GM19240 (cell line): ENCODE measurements around the gene NSMF.
A peak's percentile ranks its signal among the peaks of the same experiment; 100 is the strongest.
"Not testable (repeated sequence)": the region's sequence is repeated elsewhere in the genome, so short reads cannot be mapped to it uniquely, and the experiment has no call there.

Experiments used
- DNase-seq: peaks from one replicate; pipeline ENCODE4 v3.0.0; 2011; ENCODE audit warnings: low spot score; ENCODE audit not compliant: insufficient read length

Gene NSMF

DNA sequence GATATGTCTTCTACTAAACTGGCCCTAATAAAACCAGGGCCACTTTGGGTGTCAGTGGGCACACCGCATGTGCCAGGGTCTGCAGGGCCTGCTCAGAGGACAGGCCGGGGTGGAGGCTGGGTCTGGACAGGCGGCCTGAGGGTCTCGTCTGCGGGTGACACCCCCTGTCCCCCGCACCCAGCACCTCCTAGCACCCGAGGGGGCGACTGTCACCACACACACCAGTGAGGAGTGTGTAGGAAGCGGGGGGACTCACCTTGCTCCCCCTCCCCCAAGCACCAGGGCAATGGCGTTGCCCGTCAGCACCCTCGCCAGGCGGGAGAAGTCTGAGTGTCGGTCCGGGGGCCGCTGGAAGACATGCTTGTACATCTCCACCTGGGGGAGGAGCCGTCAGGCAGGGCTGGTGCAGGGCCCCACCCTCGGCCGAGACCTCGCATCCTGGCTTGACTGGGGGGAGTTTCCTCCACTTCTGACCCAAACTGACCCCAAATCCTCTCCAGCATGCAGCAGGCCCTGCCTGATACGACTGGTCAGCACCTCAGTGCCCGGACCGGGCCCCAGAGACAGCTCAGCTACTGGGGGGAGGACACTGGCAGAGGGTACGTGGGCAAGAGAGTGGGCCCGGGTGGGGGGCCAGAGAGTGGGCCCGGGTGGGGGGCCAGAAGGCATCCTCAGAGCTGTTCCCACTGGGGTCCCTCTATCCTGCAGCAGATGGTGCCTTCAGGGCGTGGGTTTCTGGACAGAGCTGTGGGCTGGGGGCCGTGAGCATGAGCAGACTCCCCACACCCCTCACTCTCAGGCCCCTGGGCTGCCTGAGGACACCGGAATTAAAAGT, 18.9 kb upstream of the NSMF start:
- no peak for DNase-seq

DNA sequence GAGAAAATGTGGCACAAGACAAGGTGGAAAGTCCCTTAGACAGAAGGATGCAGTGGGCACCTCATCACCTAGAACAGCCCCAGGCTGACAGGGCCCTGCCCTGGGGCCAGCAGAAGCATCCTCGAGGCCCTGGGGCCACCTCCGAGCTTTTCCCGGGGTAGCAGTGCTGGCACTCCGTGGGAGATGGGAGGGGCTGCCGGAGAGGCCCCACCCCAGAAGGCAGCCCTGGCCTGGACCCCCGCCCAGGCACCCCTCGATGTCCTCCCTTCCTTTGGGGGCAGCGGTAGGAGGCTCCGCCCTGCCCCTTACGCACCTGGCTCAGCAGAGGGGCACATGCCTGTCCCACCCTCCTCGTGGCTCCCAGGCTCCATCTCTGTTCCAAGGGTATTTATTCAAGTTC, 17.7 kb upstream of the NSMF start:
- DNase-seq, result no peak

DNA sequence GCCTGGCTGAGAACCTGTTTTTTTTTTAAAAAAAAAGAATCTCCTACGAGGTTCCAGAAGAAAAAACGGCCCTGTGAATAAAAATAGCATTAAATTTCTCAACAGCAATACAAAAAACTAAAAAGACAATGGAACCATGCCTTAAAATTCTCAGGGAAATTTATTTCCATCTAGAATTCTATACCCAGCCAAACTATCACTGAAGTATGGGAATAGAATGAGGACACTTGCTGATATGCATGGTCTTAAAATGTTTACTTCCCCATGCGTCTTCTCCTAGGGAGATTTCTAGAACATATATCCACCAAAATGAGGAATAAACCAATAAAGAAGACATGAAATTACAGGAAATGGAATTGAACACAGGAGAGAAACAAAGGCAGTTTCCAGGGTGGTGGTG, 16.5 kb upstream of the NSMF start:
- no peak for DNase-seq

DNA sequence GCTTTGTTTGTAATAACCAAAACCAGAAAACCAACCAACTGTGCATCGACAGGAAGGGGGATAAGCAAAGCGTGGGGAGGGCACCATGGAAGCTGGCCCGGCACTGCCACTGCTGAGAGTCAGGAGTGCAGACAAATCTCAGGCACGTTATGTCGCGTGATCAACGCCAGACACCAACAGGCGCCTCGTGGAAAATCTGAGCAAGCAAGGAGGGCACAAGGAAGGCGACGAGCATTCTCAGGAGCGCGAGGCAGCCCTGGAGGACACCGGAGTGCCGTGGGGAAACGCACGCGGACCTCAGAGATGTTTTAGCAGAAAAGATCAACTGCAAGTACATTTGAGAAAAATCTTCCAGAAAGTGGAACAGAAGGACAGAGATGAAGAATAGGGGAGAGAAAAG, 15.1 kb upstream of the NSMF start:
- DNase-seq, result no peak

DNA sequence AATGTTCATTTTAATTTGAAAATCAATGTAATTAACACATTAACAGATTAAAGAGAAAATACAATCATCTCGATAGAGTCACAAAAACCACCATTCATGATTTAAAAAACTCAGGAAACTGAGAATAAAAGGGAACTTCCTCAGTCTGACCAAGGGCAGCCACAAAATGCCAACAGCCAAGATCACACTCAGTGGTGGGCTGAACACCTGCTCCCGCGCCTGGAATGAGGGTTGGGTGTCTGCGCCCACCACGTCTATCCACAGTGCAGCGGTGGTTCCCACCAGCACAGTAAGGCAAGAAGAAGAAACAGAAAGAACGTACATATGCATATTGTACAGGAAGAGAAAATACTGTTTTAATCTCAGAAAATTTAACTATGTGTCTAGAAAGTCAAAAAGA, 11.7 kb upstream of the NSMF start:
- no peak for DNase-seq

DNA sequence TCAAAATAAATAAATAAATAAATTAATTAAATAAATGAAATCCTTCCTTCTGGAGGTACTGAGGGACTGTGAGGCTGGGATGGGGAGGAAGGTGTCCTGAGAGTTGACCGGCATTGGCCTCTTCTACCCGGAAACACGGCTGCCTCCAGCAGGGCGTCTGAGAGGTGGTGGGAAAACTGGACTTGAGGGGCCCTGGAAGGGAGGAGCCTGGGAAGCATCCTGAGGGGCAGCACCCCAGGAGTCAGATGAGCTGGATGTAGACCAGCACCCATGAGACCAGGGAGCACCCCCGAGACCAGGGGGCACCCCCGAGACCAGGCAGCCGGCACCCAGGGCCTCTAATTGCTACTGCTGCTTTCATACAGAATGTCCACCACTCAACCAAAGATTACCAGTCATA, 8.8 kb upstream of the NSMF start:
- DNase-seq, result no peak

DNA sequence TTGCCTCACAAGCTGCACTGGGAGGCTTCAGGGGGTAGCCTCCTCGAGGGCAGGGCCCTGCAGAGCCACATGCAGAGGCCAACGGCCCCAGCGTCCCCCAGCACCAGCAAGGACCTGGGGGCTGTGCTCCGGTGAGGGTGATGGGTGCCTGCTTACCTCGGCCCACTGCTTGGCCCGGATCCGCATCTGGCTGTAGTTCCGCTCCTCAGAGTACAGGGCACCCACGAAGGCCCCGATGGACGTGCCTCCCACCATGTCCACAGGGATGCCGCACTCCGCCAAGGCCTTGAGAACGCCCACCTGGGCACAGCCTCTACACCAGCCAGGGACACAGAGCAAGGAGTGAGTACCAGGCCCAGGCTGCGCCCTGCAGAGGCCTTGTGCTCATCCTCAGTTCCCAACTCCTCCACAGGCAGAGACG, 8.0 kb upstream of the NSMF start:
- no peak for DNase-seq

DNA sequence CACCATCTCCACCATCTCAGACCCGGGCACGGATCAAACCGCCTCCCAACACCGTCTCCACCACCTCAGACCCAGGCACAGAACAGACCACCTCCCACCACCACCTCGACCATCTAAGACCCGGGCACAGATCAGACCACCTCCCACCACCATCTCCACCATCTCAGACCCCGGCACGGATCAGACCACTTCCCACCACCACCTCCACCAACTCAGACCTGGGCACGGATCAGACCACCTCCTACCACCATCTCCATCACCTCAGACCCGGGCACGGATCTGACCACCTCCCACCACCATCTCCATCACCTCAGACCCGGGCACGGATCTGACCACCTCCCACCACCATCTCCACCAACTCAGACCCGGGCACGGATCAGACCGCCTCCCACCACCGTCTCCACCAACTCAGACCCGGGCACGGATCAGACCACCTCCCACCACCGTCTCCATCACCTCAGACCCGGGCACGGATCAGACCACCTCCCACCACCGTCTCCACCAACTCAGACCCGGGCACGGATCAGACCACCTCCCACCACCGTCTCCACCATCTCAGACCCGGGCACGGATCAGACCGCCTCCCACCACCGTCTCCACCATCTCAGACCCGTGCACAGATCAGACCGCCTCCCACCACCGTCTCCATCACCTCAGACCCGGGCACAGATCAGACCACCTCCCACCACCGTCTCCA, 7.4 kb upstream of the NSMF start:
- not testable (repeated sequence) for DNase-seq

DNA sequence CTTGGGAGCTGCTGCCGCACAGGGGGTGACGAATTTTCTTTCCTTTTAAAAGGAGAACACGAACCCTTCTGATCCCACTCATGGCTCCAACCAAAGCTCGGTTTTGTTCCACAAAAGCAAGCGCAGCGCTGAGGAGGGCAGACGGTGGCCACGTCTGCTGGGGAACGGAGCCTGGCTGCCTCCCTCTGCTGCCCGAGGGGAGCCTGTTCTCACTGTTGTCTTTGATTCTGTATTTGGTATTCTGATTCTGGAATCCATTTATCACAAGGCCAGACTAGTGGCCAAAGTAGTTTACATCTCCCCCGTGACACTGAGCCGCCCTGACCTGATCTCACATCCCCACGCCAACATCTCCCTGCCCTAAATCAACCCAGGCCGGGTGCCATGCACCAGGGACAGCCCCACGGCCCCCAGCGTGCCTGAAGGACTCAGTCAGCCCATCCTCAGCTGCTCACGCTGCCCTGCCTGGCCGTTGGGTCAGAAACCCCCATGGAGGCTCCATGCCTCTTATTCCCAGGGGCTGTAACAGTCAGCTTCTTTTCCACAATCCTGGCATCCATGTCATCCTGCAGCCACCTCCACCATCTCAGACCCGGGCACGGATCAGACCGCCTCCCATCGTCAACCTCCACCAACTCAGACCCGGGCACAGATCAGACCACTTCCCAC, 6.7 kb upstream of the NSMF start:
- no peak for DNase-seq

DNA sequence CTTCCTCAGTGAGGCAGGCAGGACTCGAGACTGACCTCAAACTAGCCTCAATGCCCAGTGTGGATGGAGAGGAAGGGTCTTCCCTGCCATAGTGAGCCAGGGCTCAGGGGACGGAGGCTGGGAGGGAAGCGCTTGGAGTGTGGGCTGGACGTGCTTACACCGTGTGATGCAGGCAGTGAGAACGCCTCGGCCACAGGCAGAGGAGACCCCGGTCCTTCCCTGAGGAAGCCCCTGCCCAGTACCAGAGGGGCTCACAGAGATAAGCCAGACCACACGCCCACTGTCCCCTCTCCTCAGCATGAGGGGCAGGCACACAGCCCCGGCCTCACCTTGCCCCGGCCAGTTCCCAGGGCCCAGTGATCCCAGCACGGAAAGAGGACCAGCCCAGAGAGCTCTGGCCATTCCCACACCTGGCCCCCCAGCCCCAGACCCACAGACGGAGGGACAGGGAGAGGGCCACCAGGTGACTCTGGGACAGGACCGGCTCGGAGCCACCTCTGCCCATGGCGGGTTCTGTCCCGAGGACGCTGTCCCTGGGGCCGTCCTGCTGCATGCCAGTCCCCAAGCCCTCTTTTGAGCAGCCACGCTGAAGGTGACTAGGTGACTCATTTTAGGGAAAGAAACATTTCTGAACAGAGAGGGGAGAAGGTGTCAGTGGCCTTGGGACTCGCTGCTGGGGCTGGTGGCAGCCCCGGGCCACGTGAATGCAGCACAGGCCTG, 6.0 kb upstream of the NSMF start:
- DNase-seq, result no peak

DNA sequence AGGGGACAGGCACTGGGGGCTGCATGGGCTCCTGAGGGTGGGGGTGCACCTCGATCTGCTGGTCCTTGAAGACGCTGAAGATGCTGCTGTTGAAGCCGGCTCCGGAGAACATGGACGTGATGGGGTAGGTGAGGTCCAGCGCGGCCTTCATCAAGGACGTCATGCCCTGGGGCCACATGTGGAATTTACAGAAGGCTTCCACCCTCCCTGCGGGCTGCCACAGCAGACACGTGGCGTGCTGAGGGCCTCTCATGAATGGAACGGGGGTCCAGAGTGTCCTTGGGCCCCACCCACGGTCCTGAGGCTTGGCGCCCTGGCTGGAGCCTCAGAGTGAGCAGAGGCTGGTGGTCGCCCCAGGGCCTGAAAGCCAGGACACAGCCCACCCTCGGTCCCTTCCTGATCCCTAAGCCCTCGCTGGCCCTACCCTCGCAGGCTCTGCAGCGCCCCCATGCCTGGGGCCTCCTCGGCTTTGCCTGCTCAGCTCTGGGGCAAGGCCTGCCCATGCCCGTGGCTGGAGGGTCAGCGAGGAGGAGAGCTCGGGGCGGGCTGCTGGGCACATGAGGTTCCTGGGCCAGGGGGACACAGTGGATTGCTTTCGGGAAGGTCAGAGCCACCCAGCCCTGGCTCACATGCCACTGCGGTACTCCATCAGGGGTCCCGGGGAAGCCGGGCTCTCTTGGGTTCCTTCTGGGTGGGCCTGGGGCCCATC, 5.3 kb upstream of the NSMF start:
- DNase-seq, result no peak

DNA sequence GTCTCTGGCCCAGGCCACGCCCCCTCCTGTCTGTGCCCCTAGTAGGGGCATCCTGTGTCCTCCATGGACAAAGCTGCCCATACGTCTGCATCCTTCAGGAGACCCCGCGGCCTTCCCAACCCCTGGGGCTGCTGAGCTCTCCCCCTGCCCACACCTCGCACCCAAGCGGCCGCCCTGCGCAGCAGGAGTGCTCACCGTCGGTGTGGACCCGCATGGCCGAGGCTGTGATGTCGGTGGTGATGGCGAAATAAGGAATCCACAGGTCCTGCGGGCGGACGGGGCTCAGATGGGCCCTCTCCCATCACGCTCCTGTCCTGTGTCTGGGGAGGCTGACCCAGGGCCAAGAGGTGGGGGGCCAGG, 4.8 kb upstream of the NSMF start:
- no peak for DNase-seq

DNA sequence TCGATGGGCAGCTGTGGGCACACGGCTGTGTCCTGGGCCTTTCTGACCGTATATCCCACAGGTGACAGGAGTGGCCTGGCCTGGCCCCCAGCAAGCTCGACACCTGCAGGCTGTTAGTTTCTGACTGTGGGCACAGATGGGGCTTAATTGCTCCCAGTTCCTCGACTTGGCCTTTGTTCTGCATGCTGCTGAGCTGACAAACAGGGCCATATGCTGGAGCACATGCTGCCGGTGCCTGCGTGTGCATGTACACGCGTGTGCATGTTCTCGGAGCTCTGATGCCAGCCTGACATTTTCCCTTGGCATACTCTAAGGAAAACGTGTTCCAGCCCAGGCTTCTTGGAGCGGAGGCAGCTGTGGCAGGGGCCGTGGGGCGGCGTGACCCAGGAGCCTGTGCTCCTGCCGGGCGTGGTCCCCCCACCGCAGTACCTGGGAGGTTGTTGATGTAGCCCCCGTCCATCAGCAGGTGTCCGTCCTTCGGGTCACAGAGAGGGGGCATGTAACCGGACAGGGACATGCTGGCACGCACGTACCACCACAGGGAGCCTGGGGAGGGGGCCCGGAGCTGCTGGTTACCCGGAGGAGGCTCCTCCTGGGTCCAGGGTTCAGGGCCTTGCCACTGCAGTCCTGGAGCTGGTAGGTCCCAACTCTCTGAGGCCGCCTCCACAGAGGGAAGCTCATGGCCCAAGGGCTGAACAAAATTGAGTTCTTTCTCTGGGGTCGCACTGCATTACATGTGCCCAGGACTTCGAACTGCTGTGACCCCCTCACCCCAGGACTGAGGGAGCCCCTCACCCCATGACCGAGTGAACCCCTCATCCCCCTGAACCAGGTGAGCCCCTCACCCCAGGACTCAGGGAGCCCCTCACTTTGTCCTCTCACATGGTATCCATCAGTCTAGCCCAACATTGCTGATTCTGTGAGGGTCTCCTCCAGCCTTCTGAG, 4.1 kb upstream of the NSMF start:
- DNase-seq, result no peak

DNA sequence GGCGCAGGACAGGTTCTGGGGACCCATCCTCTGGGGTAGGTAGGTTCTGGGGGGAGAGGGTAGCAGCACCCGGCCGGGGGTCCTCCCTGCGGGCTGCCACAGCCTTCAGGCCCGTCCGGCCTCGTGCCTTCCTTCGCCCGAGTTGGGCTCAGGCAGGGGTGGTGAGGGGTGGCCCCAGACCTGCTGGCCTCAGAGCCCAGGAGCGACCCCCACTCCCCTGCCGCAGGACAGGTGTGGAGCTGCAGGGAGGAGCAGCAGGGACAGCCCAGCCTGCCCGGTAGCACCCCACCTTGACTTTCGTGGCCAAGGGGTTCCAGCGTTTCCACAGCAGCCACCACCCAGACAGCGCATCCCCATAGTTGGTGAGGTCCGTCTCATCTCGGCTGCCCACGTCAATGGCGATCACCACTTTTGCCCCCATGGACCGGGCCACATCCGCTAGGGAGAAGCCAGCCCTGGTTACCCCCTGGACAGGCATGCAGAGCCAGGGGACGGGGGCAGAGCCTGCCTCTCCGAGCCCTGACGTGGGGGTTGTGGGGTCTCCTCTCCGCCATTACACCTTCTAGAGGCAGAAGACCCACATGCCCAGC, 3.4 kb upstream of the NSMF start:
- DNase-seq, result no peak

DNA sequence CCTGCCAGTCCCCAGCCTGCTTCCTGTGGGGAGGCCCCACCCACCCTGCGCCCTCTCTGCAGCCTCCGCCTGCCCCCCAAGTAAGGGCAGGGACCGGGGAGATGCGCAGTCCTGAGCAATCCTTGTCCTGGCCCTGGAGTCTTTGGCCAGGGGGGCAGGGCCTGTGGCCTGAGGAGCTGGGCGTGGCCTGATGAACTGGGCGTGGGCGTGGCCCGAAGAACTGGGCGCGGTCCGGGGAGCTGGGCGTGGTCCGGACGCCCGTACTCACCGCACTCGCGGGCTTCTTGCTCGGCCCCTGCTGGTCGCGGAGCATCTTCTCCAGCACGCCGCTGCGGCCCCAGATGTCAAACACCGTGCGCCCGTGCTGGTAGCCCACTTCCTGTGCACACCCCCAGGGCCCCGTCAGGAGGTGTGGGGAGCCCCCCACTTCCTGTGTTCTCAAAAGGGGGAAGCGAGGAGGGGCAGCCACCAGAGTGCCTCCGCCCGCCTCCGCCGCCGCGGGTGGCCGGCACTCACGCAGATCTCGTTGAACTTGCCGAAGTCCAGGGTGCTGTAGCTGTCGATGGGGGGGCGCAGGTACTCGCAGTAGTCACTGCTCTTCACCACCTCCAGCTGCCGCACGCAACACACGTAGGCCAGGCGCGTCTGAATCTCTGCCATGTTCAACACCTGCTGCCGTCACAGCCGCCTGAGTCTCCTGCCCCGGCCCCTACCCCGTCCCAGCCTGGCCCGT, 2.7 kb upstream of the NSMF start:
- peak; percentile 53 for DNase-seq

DNA sequence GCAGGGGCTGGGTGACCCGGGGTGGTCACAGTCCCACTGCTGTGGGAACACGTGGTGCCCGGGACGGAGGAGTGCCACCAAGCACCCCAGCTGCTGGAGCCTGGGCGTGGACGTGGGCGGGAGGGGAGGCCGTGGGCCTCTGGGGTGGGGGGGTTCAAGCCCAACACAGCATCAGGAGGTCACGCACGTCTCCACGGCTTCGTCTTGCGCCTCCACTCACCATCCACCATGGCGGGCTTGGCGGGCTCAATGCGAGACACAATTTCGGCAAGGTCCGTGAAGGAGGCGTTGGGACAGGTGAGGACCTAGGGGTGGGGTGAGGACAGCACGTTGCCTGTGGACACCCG, 2.2 kb upstream of the NSMF start:
- DNase-seq, result no peak

DNA sequence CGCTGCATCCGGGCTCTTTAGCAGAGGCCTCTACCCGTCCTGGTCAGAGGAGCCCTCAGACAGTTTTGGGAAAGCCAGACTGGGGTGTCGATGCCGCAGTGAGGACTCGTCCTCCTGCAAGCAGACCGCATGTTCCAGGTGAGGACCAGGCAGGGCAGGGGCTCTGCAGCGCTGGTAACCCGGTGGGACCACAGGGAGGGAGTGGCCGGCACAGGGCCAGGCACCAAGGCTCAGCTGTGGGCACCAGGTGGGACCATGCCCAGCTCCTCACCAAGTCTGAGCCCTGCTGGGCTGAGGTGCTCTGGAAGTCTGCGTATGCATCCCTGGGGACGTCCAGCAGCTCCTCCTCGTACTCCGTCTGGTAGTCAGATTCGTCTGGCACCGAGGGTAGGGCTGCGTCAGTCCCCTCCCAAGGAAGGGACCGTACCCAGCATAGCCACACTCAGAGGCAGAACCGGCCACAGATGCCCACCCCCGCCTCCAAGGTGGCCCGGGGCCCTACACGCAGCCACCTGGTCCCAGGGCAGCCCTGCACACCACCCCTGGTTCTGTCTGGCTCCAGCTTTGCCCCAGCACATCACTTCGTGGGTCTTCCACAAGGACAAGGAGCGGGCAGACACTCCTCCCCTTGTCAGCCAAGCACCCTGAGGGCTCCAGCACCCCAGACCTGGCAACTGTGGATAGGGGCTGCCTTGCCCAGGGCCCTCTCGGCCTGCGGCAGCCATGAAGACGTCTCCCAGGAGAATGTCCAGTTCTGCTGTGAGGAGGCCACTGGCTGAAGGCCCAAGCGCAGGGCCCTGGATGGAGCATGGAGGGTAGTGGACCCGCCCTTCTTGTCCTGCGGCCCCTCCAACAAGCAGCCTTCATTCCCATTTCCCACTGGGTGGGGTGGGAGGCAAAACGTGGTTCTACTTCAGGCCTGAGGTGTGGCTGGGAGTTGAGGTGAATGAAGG, 1.5 kb upstream of the NSMF start:
- no peak for DNase-seq
